ENCODE measurements around the gene CFAP74. TPM values are rescaled to one million over a fixed set of nuclear protein-coding genes. Genes with fewer than 3 reads are reported as not detected.

The CFAP74 gene
- total RNA-seq, 1 experiment from 2014 or later: not detected

DNA sequence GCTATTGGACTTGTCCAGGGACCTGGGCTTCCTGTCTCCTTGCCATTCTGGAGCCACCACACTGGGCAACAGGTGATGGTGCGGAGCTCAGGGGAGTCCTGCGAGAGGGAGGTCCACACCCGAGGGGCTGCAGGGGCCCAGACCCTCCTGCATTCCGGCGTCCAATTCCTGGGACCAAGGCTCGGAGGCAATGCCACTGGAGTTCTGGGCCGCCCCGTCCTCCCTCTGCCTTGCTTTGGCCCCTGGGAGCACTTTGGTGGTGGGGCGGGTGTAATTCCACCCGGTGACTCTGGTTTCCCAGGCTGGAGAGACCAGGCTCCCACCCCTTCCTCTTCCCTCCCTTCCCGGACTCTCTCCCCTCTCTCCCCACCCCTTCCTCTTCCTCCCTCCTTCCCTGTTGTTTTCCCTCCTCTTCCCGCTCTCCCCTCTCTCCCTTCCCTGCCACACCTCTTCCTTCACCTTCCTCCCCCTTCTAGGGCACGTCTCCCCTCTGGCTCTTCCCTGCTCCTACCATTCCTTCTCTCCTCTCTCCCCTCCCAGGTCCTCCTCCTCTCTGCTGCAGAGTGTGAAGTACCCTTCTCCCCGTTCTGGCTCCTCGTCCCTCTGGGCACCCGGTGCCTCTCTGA is 48.6 kb upstream of the CFAP74 start:
- no peaks in the 10 kb centered on the region for H3K9me3 Mint-ChIP-seq (ENCODE audit: low read depth, unreplicated experiment)
- no peak for DNase-seq
- BruUV-seq (replicated peaks): no TSS peak
- no peak overlapping the region for H3K27ac Mint-ChIP-seq (ENCODE audit: unreplicated experiment)
- H3K27me3 Mint-ChIP-seq (ENCODE audit: unreplicated experiment): no peaks in the 10 kb centered on the region
- H3K36me3 Mint-ChIP-seq (ENCODE audit: insufficient read depth, unreplicated experiment): peaks cover 34% of the 10 kb centered on the region
- intact Hi-C loops (cut with micrococcal nuclease; ENCODE audit: unreplicated experiment): no loop called here
- TF ChIP-seq, protein P1, sequence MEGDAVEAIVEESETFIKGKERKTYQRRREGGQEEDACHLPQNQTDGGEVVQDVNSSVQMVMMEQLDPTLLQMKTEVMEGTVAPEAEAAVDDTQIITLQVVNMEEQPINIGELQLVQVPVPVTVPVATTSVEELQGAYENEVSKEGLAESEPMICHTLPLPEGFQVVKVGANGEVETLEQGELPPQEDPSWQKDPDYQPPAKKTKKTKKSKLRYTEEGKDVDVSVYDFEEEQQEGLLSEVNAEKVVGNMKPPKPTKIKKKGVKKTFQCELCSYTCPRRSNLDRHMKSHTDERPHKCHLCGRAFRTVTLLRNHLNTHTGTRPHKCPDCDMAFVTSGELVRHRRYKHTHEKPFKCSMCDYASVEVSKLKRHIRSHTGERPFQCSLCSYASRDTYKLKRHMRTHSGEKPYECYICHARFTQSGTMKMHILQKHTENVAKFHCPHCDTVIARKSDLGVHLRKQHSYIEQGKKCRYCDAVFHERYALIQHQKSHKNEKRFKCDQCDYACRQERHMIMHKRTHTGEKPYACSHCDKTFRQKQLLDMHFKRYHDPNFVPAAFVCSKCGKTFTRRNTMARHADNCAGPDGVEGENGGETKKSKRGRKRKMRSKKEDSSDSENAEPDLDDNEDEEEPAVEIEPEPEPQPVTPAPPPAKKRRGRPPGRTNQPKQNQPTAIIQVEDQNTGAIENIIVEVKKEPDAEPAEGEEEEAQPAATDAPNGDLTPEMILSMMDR (IDR thresholded peaks at IDR 0.05; ENCODE audit: unreplicated experiment): no peak
- CTCF ChIA-PET: no interaction called here
- peak overlapping the region; percentile 81 for H3K4me3 Mint-ChIP-seq (ENCODE audit: low read depth, unreplicated experiment)
- peaks cover 17% of the 10 kb centered on the region for H3K4me1 Mint-ChIP-seq (ENCODE audit: low read depth, unreplicated experiment)

DNA sequence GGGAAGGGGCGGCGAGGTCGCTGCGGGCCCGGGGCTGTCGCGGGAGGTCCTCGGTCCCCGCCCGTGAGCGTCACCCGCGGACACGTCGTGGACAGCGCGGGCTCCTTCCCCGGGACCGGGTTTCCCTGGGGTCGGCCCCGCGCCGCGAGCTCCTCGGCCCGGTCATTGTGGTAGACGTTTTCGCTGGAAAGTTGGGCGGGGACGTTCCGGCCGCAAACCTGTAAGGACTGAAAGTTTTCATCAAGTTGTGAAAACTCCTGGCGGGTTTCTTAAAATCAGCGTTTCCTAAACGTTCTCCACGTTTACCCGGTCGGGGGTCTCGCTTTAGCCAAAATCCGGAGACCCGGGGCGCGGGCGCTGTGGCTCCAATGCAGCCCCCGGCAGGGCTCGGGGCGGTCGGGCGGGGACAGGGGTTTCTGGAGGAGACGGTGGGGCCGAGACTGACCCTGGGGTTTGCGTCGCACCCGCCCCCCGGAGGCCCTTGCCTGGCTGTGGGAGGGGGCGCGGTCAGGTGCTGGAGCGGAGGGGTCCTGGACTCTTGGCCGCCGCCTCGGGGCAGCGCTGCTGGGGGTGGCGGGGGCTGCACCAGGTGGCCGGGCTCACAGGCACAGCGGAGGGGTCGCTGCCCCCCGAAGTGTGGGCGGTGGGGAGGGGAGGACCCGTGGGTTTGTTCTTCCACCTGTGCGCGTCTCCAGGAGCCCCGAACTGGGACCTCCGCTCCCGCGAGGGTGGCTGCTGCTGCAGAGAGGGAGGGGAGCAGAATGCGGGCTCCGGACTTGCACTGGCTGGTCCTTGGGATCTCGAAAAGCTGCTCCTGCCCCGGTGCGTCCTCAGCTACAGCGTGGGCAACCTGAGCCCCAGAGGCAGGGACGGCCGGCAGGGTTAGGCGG is 47.5 kb upstream of the CFAP74 start:
- CTCF ChIA-PET: no interaction called here
- Mint-ChIP-seq H3K4me3 (ENCODE audit: low read depth, unreplicated experiment) (peak overlapping the region; percentile 81), H3K4me1 (ENCODE audit: low read depth, unreplicated experiment) (peaks cover 17% of the 10 kb centered on the region), H3K27me3 (ENCODE audit: unreplicated experiment) (peaks cover under 1% of the 10 kb centered on the region), H3K36me3 (ENCODE audit: insufficient read depth, unreplicated experiment) (peaks cover 34% of the 10 kb centered on the region), H3K27ac (ENCODE audit: unreplicated experiment) (no peak overlapping the region), H3K9me3 (ENCODE audit: low read depth, unreplicated experiment) (no peaks in the 10 kb centered on the region)
- TF ChIP-seq, protein P1 (IDR thresholded peaks at IDR 0.05; ENCODE audit: unreplicated experiment): no peak
- DNase-seq: no peak
- intact Hi-C loops (cut with micrococcal nuclease; ENCODE audit: unreplicated experiment): no loop called here
- no TSS peak for BruUV-seq (replicated peaks)

DNA sequence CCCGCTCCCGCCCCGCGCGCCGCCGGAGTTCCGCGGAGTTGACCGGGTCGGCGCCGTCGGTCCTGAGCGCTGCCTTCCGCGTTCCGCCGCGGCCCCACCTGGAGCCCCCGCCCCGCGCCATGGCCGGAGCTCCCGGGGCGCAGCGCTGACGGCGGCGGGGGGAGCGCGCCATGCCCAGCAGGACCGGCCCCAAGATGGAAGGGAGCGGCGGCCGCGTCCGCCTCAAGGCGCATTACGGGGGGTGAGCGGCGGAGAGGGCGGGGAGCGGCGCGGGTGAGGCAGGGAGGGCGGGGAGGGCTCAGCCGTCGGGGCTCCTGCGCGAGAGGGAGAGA is 46.8 kb upstream of the CFAP74 start:
- CTCF ChIA-PET: no interaction called here
- Mint-ChIP-seq H3K27me3 (ENCODE audit: unreplicated experiment) (peaks cover 7% of the 10 kb centered on the region), H3K9me3 (ENCODE audit: low read depth, unreplicated experiment) (no peaks in the 10 kb centered on the region), H3K27ac (ENCODE audit: unreplicated experiment) (no peak overlapping the region), H3K36me3 (ENCODE audit: insufficient read depth, unreplicated experiment) (peaks cover 34% of the 10 kb centered on the region), H3K4me3 (ENCODE audit: low read depth, unreplicated experiment) (peak overlapping the region; percentile 81), H3K4me1 (ENCODE audit: low read depth, unreplicated experiment) (peaks cover 17% of the 10 kb centered on the region)
- no peak for DNase-seq
- no TSS peak for BruUV-seq (replicated peaks)
- TF ChIP-seq, protein P1 (IDR thresholded peaks at IDR 0.05; ENCODE audit: unreplicated experiment): no peak
- intact Hi-C loops (cut with micrococcal nuclease; ENCODE audit: unreplicated experiment): no loop called here

DNA sequence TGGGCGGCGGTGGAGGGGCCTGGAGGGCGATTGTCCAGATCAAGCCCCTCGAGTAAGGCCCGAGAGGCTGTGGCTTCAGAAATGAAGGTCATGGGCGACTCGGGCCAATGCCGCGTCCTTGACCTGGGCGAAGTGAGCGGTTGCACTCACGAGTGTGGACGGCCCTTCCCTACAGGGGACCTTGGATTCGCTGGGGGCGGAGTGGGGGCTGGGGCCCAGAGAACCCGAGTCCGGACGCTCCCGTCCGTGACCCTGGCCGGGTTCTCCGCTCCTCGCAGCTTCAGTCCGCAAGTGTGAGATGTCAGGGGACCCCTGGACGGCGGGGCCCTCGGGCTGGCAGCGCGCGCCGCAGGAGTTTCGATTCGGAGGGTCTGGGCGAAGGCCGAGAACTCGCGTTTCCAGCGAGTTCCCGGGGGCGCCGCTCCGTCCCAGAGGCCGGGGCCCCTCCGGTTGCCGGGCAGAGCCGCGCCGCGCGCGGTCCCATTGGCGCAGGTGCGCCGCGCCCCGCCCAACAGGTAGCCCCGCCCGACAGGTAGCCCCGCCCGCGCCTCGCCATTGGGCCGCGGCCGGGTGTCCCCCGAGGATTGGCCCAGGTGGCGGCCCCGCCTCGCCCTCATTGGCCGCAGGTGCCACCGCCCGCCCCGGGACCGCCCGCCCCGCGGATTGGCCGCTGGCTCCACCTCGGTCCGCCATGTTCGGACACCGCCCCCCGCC is 46.3 kb upstream of the CFAP74 start, which contains the start of gene PRKCZ:
Gene PRKCZ, plus strand, starts transcription at position 694 of the 714 bp plus-strand sequence. CDS start 220 bp downstream, outside the sequence.
- H3K27me3 Mint-ChIP-seq (ENCODE audit: unreplicated experiment): peaks cover 10% of the 10 kb centered on the region
- peak within 1 kb of the TSS; percentile 93 for H3K27ac Mint-ChIP-seq (ENCODE audit: unreplicated experiment)
- BruUV-seq (replicated peaks): TSS peak; percentile 33
- CTCF ChIA-PET: no interaction called here
- TF ChIP-seq, protein P1 (IDR thresholded peaks at IDR 0.05; ENCODE audit: unreplicated experiment): no peak
- peaks cover 34% of the 10 kb centered on the region for H3K36me3 Mint-ChIP-seq (ENCODE audit: insufficient read depth, unreplicated experiment)
- peak; percentile 96 for DNase-seq
- peak within 1 kb of the TSS; percentile 81 for H3K4me3 Mint-ChIP-seq (ENCODE audit: low read depth, unreplicated experiment)
- peaks cover 17% of the 10 kb centered on the region for H3K4me1 Mint-ChIP-seq (ENCODE audit: low read depth, unreplicated experiment)
- intact Hi-C loops (cut with micrococcal nuclease; ENCODE audit: unreplicated experiment): loop anchor here (5.0 kb wide), 1 partner anchor 88 kb away; no protein-coding TSS in a partner anchor
- no peaks in the 10 kb centered on the region for H3K9me3 Mint-ChIP-seq (ENCODE audit: low read depth, unreplicated experiment)

All from Calu3 (cell line).